Measurements from ENCODE around the gene SLC1A3.

Gene SLC1A3

GRCh38 chr5:36570301-36571095 is 35.9 kb upstream of the SLC1A3 start:
- DNase-seq (ENCODE audit: low read depth in 1 of 2, low spot score in 1 of 2) = no peak

GRCh38 chr5:36571401-36572042 is 34.9 kb upstream of the SLC1A3 start:
- no peak for DNase-seq (ENCODE audit: low read depth in 1 of 2, low spot score in 1 of 2)
- TF ChIP-seq GABPA (IDR thresholded peaks at IDR 0.05; ENCODE audit: low read depth) = no peak
- no peak for TF ChIP-seq POLR2AphosphoS5 (IDR thresholded peaks at IDR 0.05; ENCODE audit: low read depth)
- no peak for TF ChIP-seq REST (IDR thresholded peaks at IDR 0.05; ENCODE audit: insufficient replicate concordance, low read depth)
- TF ChIP-seq CTCF (IDR thresholded peaks at IDR 0.05; ENCODE audit: insufficient read depth, low read length) = no peak
- TF ChIP-seq SPI1 (IDR thresholded peaks at IDR 0.05; ENCODE audit: borderline replicate concordance, low read depth) = no peak
- no peaks in the 10 kb centered on the region for H3K27me3 ChIP-seq (ENCODE audit: insufficient read depth, poor library complexity, severe bottlenecking)
- no peak overlapping the region for H3K4me3 ChIP-seq (replicated peaks; ENCODE audit: insufficient read depth, low read length)
- no peak overlapping the region for H3K27ac ChIP-seq (replicated peaks)

More at GRCh38 chr5:36570301-36571095, 35.9 kb upstream of the SLC1A3 start:
- no peak overlapping the region for H3K4me3 ChIP-seq (replicated peaks; ENCODE audit: insufficient read depth, low read length)
- TF ChIP-seq CTCF (IDR thresholded peaks at IDR 0.05; ENCODE audit: insufficient read depth, low read length) = no peak
- TF ChIP-seq REST (IDR thresholded peaks at IDR 0.05; ENCODE audit: insufficient replicate concordance, low read depth) = no peak
- TF ChIP-seq POLR2AphosphoS5 (IDR thresholded peaks at IDR 0.05; ENCODE audit: low read depth) = no peak
- no peak for TF ChIP-seq SPI1 (IDR thresholded peaks at IDR 0.05; ENCODE audit: borderline replicate concordance, low read depth)
- no peak for TF ChIP-seq GABPA (IDR thresholded peaks at IDR 0.05; ENCODE audit: low read depth)
- H3K27me3 ChIP-seq (ENCODE audit: insufficient read depth, poor library complexity, severe bottlenecking) = no peaks in the 10 kb centered on the region
- H3K27ac ChIP-seq (replicated peaks) = no peak overlapping the region

GRCh38 chr5:36573438-36573837 is 33.0 kb upstream of the SLC1A3 start:
- TF ChIP-seq CTCF (IDR thresholded peaks at IDR 0.05; ENCODE audit: insufficient read depth, low read length) (no peak), REST (IDR thresholded peaks at IDR 0.05; ENCODE audit: insufficient replicate concordance, low read depth) (no peak), POLR2AphosphoS5 (IDR thresholded peaks at IDR 0.05; ENCODE audit: low read depth) (no peak), GABPA (IDR thresholded peaks at IDR 0.05; ENCODE audit: low read depth) (no peak), SPI1 (IDR thresholded peaks at IDR 0.05; ENCODE audit: borderline replicate concordance, low read depth) (no peak)
- no peak overlapping the region for H3K27ac ChIP-seq (replicated peaks)
- no peaks in the 10 kb centered on the region for H3K27me3 ChIP-seq (ENCODE audit: insufficient read depth, poor library complexity, severe bottlenecking)
- no peak overlapping the region for H3K4me3 ChIP-seq (replicated peaks; ENCODE audit: insufficient read depth, low read length)
- DNase-seq (ENCODE audit: low read depth in 1 of 2, low spot score in 1 of 2) = no peak

Data from HL-60 (cell line).